Posterior cingulate gyrus (tissue), 11 donors: Measurements from ENCODE around the gene ANKRD66.

Experiments
- DNase-seq, 10 donors: peaks; one replicate each; pipeline versions ENCODE4 v3.0.0 to v3.0.0-alpha.2; 2020 to 2021; ENCODE audit warnings: mixed read lengths in 3 of 10
- intact Hi-C: fragments of 100-400 bp; cut with DNase I; formaldehyde crosslinking; loops from one replicate; pipeline ENCODE4 v1.15.1; 2023

The ANKRD66 gene

GRCh38 chr6:46787871-46788540 is 41.3 kb downstream of the ANKRD66 start:
- intact Hi-C loops, result loop anchor here (10.0 kb wide), 2 partner anchors 83 to 363 kb away; no protein-coding TSS in a partner anchor

GRCh38 chr6:46788791-46789190 is 42.1 kb downstream of the ANKRD66 start:
- intact Hi-C loops, result loop anchor here (10.0 kb wide), 2 partner anchors 84 to 364 kb away; no protein-coding TSS in a partner anchor
- DNase-seq, result no peak

More at GRCh38 chr6:46787871-46788540, 41.3 kb downstream of the ANKRD66 start:
- no peak for DNase-seq

- no peak for DNase-seq
- intact Hi-C loops, result loop anchor here (10.0 kb wide), 2 partner anchors 85 to 365 kb away; no protein-coding TSS in a partner anchor
These were observed 43.0 kb downstream of the ANKRD66 start for GRCh38 chr6:46789434-46790354.

- no peak for DNase-seq
- intact Hi-C loops, result no loop called here
These were observed 43.7 kb downstream of the ANKRD66 start for GRCh38 chr6:46790355-46790874.

- intact Hi-C loops, result no loop called here
- DNase-seq, result no peak
These were observed 45.9 kb downstream of the ANKRD66 start for GRCh38 chr6:46792635-46793034.

- no peak for DNase-seq
- intact Hi-C loops, result no loop called here
These were observed 46.4 kb downstream of the ANKRD66 start, which contains the start of gene MEP1A for GRCh38 chr6:46793138-46793537. TSS of gene MEP1A (plus strand) at chr6:46793389. CDS start at chr6:46793399, 10 bp downstream.

- no peak for DNase-seq
- intact Hi-C loops, result no loop called here
These were observed 47.3 kb downstream of the ANKRD66 start for GRCh38 chr6:46794068-46794467.

GRCh38 chr6:46795816-46796215 is 49.1 kb downstream of the ANKRD66 start:
- intact Hi-C loops, result no loop called here
- no peak for DNase-seq

GRCh38 chr6:46796848-46797580 is 50.3 kb downstream of the ANKRD66 start:
- intact Hi-C loops, result no loop called here

GRCh38 chr6:46799657-46800056 is 52.9 kb downstream of the ANKRD66 start:
- intact Hi-C loops, result no loop called here

More at GRCh38 chr6:46796848-46797580, 50.3 kb downstream of the ANKRD66 start:
- DNase-seq, result no peak

GRCh38 chr6:46808806-46809205 is 62.1 kb downstream of the ANKRD66 start:
- intact Hi-C loops, result no loop called here
- DNase-seq, result no peak

More at GRCh38 chr6:46799657-46800056, 52.9 kb downstream of the ANKRD66 start:
- DNase-seq, result no peak
